ENCODE measurements around the gene FSTL4. TPM values are rescaled to one million over a fixed set of nuclear protein-coding genes. Genes with fewer than 3 reads are reported as not detected.

FSTL4 gene
- total and polyA plus RNA-seq, 9 donors = 0.07 to 0.22 (median 0.15) TPM; not detected in 4

DNA sequence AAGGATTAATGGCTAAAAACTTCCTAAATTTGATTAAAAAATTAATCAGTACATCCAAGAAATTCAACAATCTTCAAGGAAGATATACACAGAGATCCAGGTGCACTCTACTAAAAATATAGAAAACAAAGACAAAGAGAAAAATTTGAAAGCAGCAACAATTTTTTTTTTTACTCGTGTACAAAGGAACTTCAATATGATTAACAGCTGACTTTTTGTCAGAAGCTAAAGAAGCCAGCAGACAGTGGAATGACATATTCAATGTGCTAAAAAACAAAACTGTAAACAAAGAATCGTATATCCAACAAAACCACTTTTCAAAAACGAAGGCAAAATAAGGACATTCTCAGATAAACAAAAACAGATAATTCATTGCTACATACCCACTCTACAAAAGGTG, 234.6 kb downstream of the FSTL4 start:
- 70 to 82% (median 79%) methylated on average over 3 of the region's 3 CpGs for WGBS, 3 donors
- intact Hi-C loops (cut with DNase I) = no loop called here
- no peaks in the 10 kb centered on the region for H3K27me3 ChIP-seq

GRCh38 chr5:133376986-133377385, 235.4 kb downstream of the FSTL4 start:
- H3K9me3 ChIP-seq = no peaks in the 10 kb centered on the region
- DNase-seq = no peak
- H3K27ac ChIP-seq = no peak overlapping the region
- H3K27me3 ChIP-seq = no peaks in the 10 kb centered on the region
- TF ChIP-seq EP300 (IDR thresholded peaks at IDR 0.05) (no peak), CTCF (IDR thresholded peaks at IDR 0.05) (no peak), POLR2A (IDR thresholded peaks at IDR 0.05) (no peak)
- H3K36me3 ChIP-seq = no peaks in the 10 kb centered on the region
- intact Hi-C loops (cut with DNase I) = no loop called here
- 75 to 95% (median 88%) methylated on average over 1 of the region's 1 CpG for WGBS, 3 donors
- H3K4me1 ChIP-seq (ENCODE audit: insufficient read depth) = no peaks in the 10 kb centered on the region
- H3K4me3 ChIP-seq = no peak overlapping the region

More for the DNA sequence above, 234.6 kb downstream of the FSTL4 start:
- H3K9me3 ChIP-seq = no peaks in the 10 kb centered on the region
- no peaks in the 10 kb centered on the region for H3K36me3 ChIP-seq
- no peak for TF ChIP-seq POLR2A (IDR thresholded peaks at IDR 0.05)
- no peak for TF ChIP-seq CTCF (IDR thresholded peaks at IDR 0.05)
- TF ChIP-seq EP300 (IDR thresholded peaks at IDR 0.05) = no peak
- no peak for DNase-seq
- H3K4me1 ChIP-seq (ENCODE audit: insufficient read depth) = no peaks in the 10 kb centered on the region
- no peak overlapping the region for H3K4me3 ChIP-seq
- H3K27ac ChIP-seq = no peak overlapping the region

GRCh38 chr5:133373121-133373870, 239.0 kb downstream of the FSTL4 start:
- 89 to 91% (median 90%) methylated on average over 5 of the region's 5 CpGs for WGBS, 3 donors
- DNase-seq = no peak
- Histone ChIP-seq H3K4me3 (no peak overlapping the region), H3K27me3 (no peaks in the 10 kb centered on the region), H3K36me3 (no peaks in the 10 kb centered on the region), H3K9me3 (no peaks in the 10 kb centered on the region), H3K27ac (no peak overlapping the region), H3K4me1 (ENCODE audit: insufficient read depth) (no peaks in the 10 kb centered on the region)
- TF ChIP-seq EP300 (IDR thresholded peaks at IDR 0.05) (no peak), CTCF (IDR thresholded peaks at IDR 0.05) (no peak), POLR2A (IDR thresholded peaks at IDR 0.05) (no peak)
- intact Hi-C loops (cut with DNase I) = no loop called here

DNA sequence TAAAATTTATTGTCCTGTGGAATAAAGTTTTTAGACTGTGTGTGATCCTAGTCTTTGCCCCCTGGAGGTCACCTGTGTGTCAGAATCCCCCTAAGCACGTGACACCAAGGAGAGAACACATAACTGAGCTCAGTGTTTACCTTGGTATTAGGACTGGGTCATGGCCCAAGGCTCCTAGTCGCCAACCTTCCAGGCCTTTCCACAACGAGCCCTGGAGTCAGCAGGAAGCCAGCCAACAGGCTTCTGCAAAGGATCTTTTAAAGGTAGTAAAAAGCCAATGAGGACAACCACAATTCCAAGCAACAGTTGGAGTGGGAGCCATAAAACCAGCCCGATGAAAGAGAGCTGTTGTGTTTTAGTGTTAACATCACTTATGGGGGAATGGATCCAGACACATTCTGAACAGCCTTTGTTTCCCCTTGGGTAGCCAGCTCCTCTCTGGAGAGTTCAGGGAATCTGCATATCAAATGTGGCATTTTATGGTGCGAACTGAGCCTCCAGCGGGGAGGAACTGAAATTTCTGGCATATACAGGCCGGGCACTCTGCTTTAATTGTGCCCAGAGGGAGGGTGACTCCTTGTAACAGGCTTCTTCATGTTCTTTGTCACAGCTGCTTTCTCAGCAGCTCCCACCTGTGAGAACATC, 239.9 kb downstream of the FSTL4 start:
- Histone ChIP-seq H3K27ac (no peak overlapping the region), H3K4me1 (ENCODE audit: insufficient read depth) (no peaks in the 10 kb centered on the region), H3K27me3 (no peaks in the 10 kb centered on the region), H3K4me3 (no peak overlapping the region), H3K9me3 (no peaks in the 10 kb centered on the region), H3K36me3 (no peaks in the 10 kb centered on the region)
- intact Hi-C loops (cut with DNase I) = no loop called here
- WGBS, 3 donors = 49 to 68% (median 50%) methylated on average over 7 of the region's 7 CpGs
- no peak for DNase-seq
- TF ChIP-seq EP300 (IDR thresholded peaks at IDR 0.05) (no peak), POLR2A (IDR thresholded peaks at IDR 0.05) (no peak), CTCF (IDR thresholded peaks at IDR 0.05) (no peak)

Measured in ovary (tissue), 9 donors.